PC-9 (cell line): ENCODE results near the gene PARD6B. TPM values are rescaled to one million over a fixed set of nuclear protein-coding genes. Genes with fewer than 3 reads are reported as not detected.

Experiments
- BruUV-seq: library from RNA; stranded (reverse); fragments of 400-500 nt; replicated peaks from 2 replicates; lab custom pipeline; 2021; lab: Mats Ljungman, UMichigan
- CTCF ChIA-PET: fragments of 300-600 bp; sonication (Branson Sonifier 250); formaldehyde crosslinking; loops from one replicate; lab custom pipeline; 2022; ENCODE audit warnings: antibody characterized with exemption; lab: Charles Lee
- POLR2A ChIA-PET: fragments of 300-600 bp; sonication (Branson Sonifier 250); formaldehyde crosslinking; loops from one replicate; lab custom pipeline; 2022; ENCODE audit warnings: antibody characterized with exemption; ENCODE audit not compliant: unreplicated experiment; lab: Charles Lee
- DNase-seq, 2 experiments: peaks; one replicate each; pipeline versions ENCODE4 v3.0.0 to v3.0.0-alpha.2; 2015 to 2022; ENCODE audit warnings: mixed read lengths in 1 of 2
- H2AFZ ChIP-seq: fragments of 200-600 bp; sonication (generic); 2 replicates; pipeline ENCODE4 v1.8.1; 2017; ENCODE audit warnings: antibody characterized with exemption
- H3F3A ChIP-seq: fragments of 200-600 bp; sonication (generic); 2 replicates; pipeline ENCODE4 v1.8.1; 2017; ENCODE audit warnings: antibody characterized with exemption, mild to moderate bottlenecking, low read depth; ENCODE audit not compliant: insufficient read depth
- H3K27ac ChIP-seq: fragments of 200-600 bp; sonication (generic); 2 replicates; pipeline ENCODE4 v1.6.1; 2016; ENCODE audit warnings: mixed run types
- H3K27me3 ChIP-seq: fragments of 200-600 bp; sonication (generic); 2 replicates; pipeline ENCODE4 v1.6.1; 2016; ENCODE audit warnings: low read depth, mixed run types; ENCODE audit not compliant: insufficient read depth
- H3K36me3 ChIP-seq: fragments of 200-600 bp; sonication (generic); 2 replicates; pipeline ENCODE4 v1.6.1; 2016; ENCODE audit warnings: low read depth, mixed run types
- H3K4me1 ChIP-seq: fragments of 200-600 bp; sonication (generic); replicated peaks from 2 replicates; pipeline ENCODE4 v1.6.1; 2016; ENCODE audit warnings: mixed run types; ENCODE audit not compliant: insufficient read depth
- H3K4me2 ChIP-seq: fragments of 200-600 bp; sonication (generic); 2 replicates; pipeline ENCODE4 v1.6.1; 2017; ENCODE audit warnings: mixed run types
- H3K4me3 ChIP-seq: fragments of 200-600 bp; sonication (generic); 2 replicates; pipeline ENCODE4 v1.6.1; 2016; ENCODE audit warnings: mixed run types
- H3K79me2 ChIP-seq: fragments of 200-600 bp; sonication (generic); 2 replicates; pipeline ENCODE4 v1.6.1; 2017; ENCODE audit warnings: low read depth, mixed run types
- H3K9me2 ChIP-seq: fragments of 200-600 bp; sonication (generic); 2 replicates; pipeline ENCODE4 v1.8.1; 2017; ENCODE audit warnings: mild to moderate bottlenecking; ENCODE audit not compliant: insufficient read depth
- H3K9me3 ChIP-seq: fragments of 200-600 bp; sonication (generic); 2 replicates; pipeline ENCODE4 v1.8.1; 2016; ENCODE audit warnings: low read depth; ENCODE audit not compliant: insufficient read depth
- H4K20me1 ChIP-seq: fragments of 200-600 bp; sonication (generic); 2 replicates; pipeline ENCODE4 v1.8.1; 2017; ENCODE audit not compliant: insufficient read depth
- EZH2 ChIP-seq: fragments of 200-600 bp; sonication (generic); IDR thresholded peaks from 2 replicates; pipeline ENCODE4 v1.8.0; 2017; ENCODE audit warnings: antibody characterized with exemption, low read depth
- intact Hi-C: fragments of 100-400 bp; cut with micrococcal nuclease; formaldehyde crosslinking; loops from one replicate; pipeline ENCODE4 v1.10.0; 2022; ENCODE audit not compliant: unreplicated experiment
- total RNA-seq: library from RNA; stranded (reverse); gene quantifications from 2 replicates; pipeline ENCODE4 v1.2.3, GENCODE V29; 2021
- TF ChIP-seq, protein P1 (sequence below): fragments of 200-600 bp; sonication (generic); conservative IDR thresholded peaks from 2 replicates; pipeline ENCODE4 v1.6.1; 2017; ENCODE audit warnings: mixed run types, antibody characterized with exemption, mild to moderate bottlenecking, moderate library complexity

The PARD6B gene
- total RNA-seq, 1 experiment from 2014 or later, result 52.2 TPM

DNA sequence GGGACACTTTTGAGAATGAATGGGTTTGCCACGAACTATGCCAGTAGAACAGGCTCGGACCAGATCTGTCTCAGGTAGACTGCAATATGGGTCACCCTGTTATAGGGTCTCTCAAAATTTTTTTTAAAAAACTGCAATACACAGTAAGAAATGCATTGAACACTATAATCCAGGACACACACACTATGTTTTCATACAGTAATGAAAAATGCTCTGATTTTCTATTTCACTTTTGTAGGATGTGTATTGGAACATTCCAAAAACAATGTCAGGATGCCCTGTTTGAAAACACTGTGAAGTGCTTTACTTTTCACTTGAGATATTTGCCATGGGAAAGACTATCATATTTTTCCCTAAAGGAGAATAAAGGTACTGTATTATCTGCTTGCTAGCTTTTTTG lies 25.1 kb downstream of the PARD6B start:
- Histone ChIP-seq H3K9me2 (no peaks in the 10 kb centered on the region), H3K36me3 (peaks cover 24% of the 10 kb centered on the region; the same call in 1 of the 2 replicates), H4K20me1 (0 out of 2 replicates have a peak, but pooled peaks cover 4% of the 10 kb centered on the region), H3F3A (peaks cover 85% of the 10 kb centered on the region), H3K4me3 (no peak overlapping the region), H3K4me1 (peaks cover 37% of the 10 kb centered on the region), H3K9me3 (no peaks in the 10 kb centered on the region), H2AFZ (no peak overlapping the region), H3K27ac (no peak overlapping the region), H3K4me2 (no peak overlapping the region), H3K27me3 (no peaks in the 10 kb centered on the region), H3K79me2 (peaks cover 20% of the 10 kb centered on the region)
- no TSS peak for BruUV-seq
- ChIA-PET POLR2A (interaction anchor here (0.6 kb wide), 1 partner anchor 820 kb away, joined by 4 read pairs; no protein-coding TSS in a partner anchor), CTCF (interaction anchor here (0.9 to 1.0 kb wide), 2 partner anchors 12 to 30 kb away, joined by 4 read pairs; no protein-coding TSS in a partner anchor)
- no peak for DNase-seq
- TF ChIP-seq EZH2, result no peak
- TF ChIP-seq, protein P1, sequence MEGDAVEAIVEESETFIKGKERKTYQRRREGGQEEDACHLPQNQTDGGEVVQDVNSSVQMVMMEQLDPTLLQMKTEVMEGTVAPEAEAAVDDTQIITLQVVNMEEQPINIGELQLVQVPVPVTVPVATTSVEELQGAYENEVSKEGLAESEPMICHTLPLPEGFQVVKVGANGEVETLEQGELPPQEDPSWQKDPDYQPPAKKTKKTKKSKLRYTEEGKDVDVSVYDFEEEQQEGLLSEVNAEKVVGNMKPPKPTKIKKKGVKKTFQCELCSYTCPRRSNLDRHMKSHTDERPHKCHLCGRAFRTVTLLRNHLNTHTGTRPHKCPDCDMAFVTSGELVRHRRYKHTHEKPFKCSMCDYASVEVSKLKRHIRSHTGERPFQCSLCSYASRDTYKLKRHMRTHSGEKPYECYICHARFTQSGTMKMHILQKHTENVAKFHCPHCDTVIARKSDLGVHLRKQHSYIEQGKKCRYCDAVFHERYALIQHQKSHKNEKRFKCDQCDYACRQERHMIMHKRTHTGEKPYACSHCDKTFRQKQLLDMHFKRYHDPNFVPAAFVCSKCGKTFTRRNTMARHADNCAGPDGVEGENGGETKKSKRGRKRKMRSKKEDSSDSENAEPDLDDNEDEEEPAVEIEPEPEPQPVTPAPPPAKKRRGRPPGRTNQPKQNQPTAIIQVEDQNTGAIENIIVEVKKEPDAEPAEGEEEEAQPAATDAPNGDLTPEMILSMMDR, result no peak
- intact Hi-C loops, result no loop called here

DNA sequence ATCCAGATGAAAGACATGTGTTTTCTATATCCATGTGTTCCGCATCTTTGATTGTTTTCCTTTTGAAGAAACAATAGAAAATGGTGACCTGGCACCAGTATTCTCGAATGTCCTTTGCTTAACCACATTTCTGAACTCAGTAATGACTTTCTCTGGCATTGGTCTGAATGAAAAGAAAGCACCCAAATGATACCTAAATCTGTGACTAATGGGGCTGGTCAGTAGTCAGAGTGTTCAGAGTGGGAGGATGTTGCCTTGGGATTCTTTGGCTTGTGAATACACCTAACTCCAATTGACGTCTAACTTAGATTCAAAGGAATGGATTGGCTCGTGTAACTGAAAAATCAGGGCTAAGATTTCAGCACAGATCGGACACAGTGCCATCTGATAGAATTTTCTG lies 27.1 kb downstream of the PARD6B start:
- TF ChIP-seq, protein P1, result no peak
- TF ChIP-seq EZH2, result no peak
- Histone ChIP-seq H3K27me3 (no peaks in the 10 kb centered on the region), H3K4me3 (no peak overlapping the region), H3K9me2 (no peaks in the 10 kb centered on the region), H4K20me1 (0 out of 2 replicates have a peak, but pooled peaks cover 4% of the 10 kb centered on the region), H3K79me2 (peaks cover under 1% of the 10 kb centered on the region; the same call in 1 of the 2 replicates), H3K4me1 (peaks cover 53% of the 10 kb centered on the region), H2AFZ (no peak overlapping the region), H3K4me2 (no peak overlapping the region), H3F3A (peaks cover 82% of the 10 kb centered on the region), H3K27ac (no peak overlapping the region), H3K9me3 (no peaks in the 10 kb centered on the region), H3K36me3 (0 out of 2 replicates have a peak, but pooled peaks cover 5% of the 10 kb centered on the region)
- ChIA-PET POLR2A (no interaction called here), CTCF (no interaction called here)
- intact Hi-C loops, result no loop called here
- DNase-seq, result no peak
- no TSS peak for BruUV-seq

DNA sequence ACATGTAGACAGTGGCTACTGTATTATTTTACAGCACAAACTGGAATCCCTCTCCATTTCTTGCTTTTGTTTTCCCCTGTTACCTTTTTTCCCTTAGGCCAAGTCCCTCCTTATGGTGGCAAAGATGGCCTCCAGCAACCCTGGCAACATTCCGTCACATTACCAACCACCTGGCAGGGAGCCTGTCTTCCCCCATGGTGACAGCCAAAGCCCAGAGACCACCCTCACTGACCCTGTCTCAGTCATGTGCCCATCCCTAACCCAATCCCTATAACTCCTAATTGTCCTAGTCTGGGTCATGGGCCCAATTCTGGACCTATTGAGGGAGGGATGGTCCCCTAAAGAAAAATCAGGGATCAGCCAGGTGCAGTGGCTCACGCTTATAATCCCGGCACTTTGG lies 27.6 kb downstream of the PARD6B start:
- Histone ChIP-seq H3K9me3 (no peaks in the 10 kb centered on the region), H4K20me1 (0 out of 2 replicates have a peak, but pooled peaks cover under 1% of the 10 kb centered on the region), H3K9me2 (no peaks in the 10 kb centered on the region), H3K4me3 (no peak overlapping the region), H3K4me1 (peaks cover 58% of the 10 kb centered on the region), H3K27me3 (no peaks in the 10 kb centered on the region), H2AFZ (no peak overlapping the region), H3K36me3 (0 out of 2 replicates have a peak, but pooled peaks cover under 1% of the 10 kb centered on the region), H3F3A (peaks cover 82% of the 10 kb centered on the region), H3K4me2 (no peak overlapping the region), H3K79me2 (no peaks in the 10 kb centered on the region), H3K27ac (peak overlapping the region; percentile 96; the same call in 1 of the 2 replicates)
- CTCF ChIA-PET, result no interaction called here
- BruUV-seq, result no TSS peak
- no peak for TF ChIP-seq EZH2
- TF ChIP-seq, protein P1, result no peak
- intact Hi-C loops, result no loop called here
- DNase-seq, result no peak
- POLR2A ChIA-PET, result no interaction called here
